ENCODE results near the gene SYPL1.

SYPL1 gene

GRCh38 chr7:106052681-106053080 lies 59.4 kb downstream of the SYPL1 start:
- DNase-seq (ENCODE audit: low spot score) = no peak

- DNase-seq (ENCODE audit: low spot score) = no peak
Measured at GRCh38 chr7:106050746-106051117, 61.4 kb downstream of the SYPL1 start.

GRCh38 chr7:106050002-106050745 lies 61.9 kb downstream of the SYPL1 start:
- DNase-seq (ENCODE audit: low spot score) = no peak

- no peak for DNase-seq (ENCODE audit: low spot score)
Measured at GRCh38 chr7:106049139-106049752, 62.9 kb downstream of the SYPL1 start.

- no peak for DNase-seq (ENCODE audit: low spot score)
Measured at GRCh38 chr7:106048706-106049020, 63.4 kb downstream of the SYPL1 start.

- no peak for DNase-seq (ENCODE audit: low spot score)
Measured at GRCh38 chr7:106047818-106048705, 64.0 kb downstream of the SYPL1 start.

- no peak for DNase-seq (ENCODE audit: low spot score)
Measured at GRCh38 chr7:106047184-106047583, 64.9 kb downstream of the SYPL1 start.

- no peak for DNase-seq (ENCODE audit: low spot score)
Measured at GRCh38 chr7:106045586-106045985, 66.5 kb downstream of the SYPL1 start.

- no peak for DNase-seq (ENCODE audit: low spot score)
Measured at GRCh38 chr7:106045139-106045538, 67.0 kb downstream of the SYPL1 start.

GRCh38 chr7:106042196-106042611 lies 69.9 kb downstream of the SYPL1 start:
- no peak for DNase-seq (ENCODE audit: low spot score)

GRCh38 chr7:106041140-106041717 lies 70.9 kb downstream of the SYPL1 start:
- peak; percentile 82 for DNase-seq (ENCODE audit: low spot score)
